HG02798 (cell line): ENCODE results near the gene CHGA.

ENCODE experiments used
- ATAC-seq: cut with Tn5 transposase; IDR thresholded peaks from one replicate; pipeline ENCODE4 v1.9.1; 2021; ENCODE audit warnings: mild to moderate bottlenecking; ENCODE audit not compliant: unreplicated experiment, poor library complexity

CHGA gene

DNA sequence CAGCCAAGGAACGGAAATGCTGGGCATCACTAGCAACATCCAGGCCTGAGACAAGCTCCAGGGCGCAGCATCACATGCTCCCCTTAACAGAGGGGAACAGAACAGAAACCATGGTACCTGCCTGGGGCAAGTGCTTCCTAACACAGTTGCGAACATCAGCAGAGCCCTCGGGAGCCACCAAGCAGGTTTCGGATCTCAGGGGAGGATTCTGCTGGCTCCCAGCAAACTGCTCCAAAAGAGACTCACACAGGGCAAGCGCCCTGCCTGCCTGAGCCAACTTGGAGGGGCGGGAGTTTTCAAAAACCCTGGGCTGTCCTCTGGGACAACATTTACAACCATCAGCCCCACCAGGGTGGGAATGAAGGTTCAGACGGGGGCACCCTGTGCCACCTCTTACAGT lies 19.6 kb downstream of the CHGA start:
- no peak for ATAC-seq

DNA sequence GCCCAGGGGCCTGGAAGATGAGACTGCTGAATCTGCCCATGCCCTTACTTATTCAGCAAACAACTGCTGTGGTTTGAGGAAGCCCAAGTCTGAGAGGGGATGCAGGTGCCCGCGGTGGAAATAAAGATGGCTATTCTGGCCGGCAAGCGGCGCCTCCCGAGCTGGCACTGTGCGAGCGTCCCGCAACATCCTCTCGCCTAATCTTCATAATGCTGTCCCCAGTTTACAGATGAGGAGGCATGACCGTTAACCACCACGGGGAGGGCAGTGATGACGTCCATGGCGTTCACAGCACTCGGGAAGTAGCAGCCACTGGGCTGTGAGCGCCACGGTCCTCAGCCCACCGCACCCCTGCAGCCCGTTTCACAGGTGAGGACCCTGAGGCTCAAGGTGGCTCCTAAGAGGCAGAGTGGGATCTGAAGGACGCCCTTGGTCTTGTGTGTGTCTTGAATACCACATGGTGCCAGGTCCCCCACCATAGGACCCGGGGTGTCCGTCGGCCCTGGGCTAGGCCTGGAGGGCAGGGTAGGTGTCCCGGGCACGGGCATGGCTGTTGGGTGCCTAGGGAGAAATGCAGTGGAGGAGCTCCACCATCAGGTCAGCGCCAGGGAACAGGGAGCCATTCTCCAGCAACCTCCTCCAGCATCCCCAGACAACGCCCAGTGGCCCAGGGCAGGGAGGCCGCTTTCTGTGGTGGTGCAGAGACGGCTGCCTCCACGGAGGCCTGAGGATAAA lies 20.2 kb downstream of the CHGA start:
- ATAC-seq: no peak

DNA sequence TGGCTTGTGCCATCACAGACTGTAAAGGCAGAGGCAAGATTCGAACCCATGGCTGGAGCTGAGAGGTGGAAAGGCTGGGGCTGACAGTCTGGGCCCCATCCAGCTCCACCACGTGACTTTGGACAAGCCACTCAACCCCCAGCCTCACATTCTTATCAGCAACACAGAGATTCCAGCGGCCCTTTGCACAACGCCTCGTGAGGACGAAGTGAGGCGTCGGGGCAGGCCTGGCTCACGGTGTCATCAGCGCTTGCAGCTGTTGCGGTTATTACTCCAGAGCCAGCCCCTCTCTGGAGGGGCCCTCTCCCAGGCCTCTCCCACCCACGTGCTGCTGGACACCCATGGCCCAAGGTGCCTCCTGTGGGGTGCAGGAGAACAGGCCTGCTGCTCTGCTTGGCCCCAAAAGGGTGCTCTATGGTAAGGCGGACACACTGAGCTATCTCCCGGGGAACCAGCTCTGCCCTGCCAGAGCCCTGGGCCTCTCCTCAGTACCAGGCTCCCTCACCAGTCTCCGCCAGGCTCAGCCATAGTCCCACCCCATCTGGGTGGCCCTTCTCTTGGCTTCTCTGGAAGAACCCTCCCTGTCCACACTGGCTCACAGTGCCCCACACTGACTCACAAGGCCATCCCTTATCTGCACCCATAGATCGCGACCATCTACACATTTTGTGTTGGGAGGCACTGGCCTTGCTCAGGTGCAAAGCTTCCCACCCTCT lies 21.1 kb downstream of the CHGA start:
- ATAC-seq: no peak

GRCh38 chr14:92944976-92945375 lies 22.0 kb downstream of the CHGA start:
- ATAC-seq: no peak

- ATAC-seq: no peak
Observed at GRCh38 chr14:92945544-92945943, 22.6 kb downstream of the CHGA start.

DNA sequence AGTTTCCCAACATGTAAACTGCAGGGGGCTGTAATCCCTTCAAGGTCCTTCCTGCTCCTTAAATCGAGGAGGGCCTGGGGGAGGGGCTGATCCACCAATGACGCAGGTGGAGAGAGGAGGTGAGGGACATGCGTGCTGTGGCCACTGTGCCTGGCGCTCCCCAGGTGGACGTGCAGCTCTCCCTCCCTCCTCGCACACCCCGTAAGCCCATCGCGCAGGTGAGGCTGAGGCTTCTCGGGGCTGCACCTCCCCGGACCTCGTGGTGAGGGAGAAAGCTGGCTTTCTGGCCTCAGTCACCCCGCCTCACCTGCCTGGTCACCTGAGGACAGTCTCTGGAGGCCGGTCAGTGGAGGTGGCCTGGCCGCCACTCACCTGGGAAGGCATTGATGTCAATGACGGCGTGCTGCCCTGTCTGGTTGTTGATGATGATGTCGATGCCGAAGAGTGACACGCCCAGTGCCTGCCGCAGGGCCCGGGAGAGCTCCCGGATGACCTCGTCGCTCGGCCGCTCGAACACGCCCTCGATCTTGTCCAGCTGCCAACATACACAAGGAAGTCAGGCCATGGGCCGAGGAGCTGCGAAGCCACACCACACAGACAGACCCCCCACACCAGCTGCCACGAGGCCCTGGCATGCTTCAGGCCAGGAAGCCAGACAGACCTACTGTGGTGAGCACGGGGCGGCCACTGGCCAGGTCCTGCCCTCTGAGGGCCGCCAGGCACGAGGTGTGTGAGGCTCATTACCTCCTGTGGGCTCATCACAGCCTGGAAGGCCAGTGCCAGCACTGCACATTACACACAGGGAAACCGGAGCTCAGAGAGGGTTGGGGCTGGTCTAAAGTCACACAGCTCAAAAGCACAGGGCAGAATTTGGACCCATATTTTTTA lies 23.3 kb downstream of the CHGA start:
- ATAC-seq: no peak

DNA sequence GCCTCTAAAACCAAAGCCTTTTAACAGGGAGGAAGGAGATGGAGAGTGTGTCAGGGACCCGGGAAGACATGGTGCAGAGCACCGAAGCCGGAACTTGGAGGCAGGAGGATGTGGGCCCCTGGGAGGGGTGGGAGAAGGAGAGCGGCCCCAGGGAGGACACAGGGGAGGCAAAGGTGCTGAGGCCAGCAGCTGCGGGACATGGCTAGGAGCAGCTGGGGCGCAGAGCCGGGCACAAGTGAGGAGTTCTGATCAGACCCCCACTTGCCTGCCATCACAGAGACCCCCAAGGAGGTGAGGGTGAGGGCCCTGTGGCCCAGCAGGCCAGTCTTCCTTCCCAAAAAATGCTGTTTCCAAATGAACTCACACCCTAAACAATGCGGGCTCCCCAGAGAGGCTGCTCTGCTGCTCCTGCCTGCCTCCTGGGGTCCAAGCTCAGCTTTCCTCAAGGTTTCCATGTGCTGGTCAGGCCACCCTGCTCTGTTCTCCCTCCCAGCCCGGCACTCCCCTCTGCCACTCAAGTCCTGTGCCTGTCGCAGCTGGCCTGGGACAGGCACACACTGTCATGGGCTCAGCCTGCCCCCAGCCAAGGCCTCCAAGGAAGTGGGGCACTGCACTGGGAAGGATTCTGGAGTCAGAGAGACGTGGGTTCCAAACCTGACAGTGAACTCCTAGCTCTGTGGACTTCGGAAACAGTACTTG lies 24.0 kb downstream of the CHGA start:
- no peak for ATAC-seq

DNA sequence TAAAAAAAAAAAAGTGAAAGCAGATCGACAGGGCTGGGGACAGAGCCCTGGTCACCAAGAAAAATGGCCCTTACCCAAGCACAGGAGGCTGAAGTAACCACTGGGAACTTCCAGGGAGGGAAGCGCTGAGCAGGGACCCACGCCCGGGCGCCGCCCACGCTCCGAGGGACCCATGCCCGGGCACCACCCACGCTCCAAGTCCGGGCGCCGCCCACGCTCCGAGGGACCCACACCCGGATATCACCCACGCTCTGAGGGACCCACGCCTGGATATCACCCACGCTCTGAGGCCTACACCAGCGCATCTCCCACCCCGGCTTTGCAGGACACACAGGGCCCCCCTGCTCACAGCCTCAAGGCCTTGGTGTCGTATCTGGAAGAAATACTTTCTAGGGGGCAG lies 25.7 kb downstream of the CHGA start:
- ATAC-seq: no peak

DNA sequence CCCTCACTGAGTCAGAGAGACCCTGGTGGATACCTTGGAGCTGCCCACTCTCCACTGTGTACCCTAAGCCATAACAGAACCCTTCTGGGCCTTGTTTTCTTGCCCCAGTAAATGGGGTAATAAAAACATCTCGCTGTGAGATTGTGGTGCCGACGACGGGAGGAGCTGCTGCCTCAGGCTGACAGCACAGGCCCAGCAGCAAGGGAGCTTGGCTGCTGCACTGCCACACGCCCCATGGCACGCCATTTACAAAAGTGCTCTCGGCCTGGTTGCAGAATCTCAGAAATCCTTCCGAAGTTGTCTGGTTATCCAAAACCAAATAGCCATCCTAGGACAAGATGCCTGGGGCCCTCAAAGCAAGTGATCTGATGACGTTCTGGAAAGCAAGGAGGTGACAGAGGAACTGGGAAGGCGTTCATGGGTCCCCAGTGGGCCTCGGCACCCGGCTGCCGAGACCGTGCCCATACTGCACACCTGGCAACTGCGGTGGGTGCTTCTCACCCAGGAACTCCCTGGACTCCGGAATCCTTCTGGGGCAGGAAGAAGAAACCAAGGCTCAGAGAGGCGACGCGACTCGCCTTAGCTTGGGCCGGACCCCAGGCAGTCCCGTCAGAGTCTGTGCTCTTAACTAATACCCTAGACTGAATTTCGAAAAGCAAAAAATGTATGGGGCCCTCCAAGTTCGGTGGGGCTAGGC lies 26.7 kb downstream of the CHGA start:
- no peak for ATAC-seq

- no peak for ATAC-seq
Observed at GRCh38 chr14:92950193-92950540, 27.2 kb downstream of the CHGA start.

DNA sequence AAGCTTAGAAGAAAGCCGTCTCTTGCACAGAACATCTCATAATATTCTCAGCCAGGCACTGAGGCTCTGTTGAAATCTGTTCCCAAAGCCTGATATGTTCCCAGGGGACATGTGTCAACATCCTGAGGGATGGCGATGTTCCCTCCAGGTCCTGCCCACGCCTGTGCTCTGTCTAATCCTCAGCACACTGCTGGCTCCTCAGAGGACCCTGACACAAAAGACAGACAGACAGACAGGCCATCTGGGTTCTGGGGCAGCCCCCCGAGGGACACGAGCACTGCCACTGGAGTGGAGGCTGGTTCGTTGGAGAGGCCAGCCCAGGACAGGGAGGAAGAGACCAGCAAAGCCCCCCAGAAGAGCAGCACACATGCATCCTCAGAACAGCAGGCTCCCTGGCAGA lies 27.8 kb downstream of the CHGA start:
- ATAC-seq: no peak

GRCh38 chr14:92951261-92951660 lies 28.3 kb downstream of the CHGA start:
- no peak for ATAC-seq

- ATAC-seq: peak; percentile 83
Observed at GRCh38 chr14:92951912-92952471, 29.0 kb downstream of the CHGA start.

DNA sequence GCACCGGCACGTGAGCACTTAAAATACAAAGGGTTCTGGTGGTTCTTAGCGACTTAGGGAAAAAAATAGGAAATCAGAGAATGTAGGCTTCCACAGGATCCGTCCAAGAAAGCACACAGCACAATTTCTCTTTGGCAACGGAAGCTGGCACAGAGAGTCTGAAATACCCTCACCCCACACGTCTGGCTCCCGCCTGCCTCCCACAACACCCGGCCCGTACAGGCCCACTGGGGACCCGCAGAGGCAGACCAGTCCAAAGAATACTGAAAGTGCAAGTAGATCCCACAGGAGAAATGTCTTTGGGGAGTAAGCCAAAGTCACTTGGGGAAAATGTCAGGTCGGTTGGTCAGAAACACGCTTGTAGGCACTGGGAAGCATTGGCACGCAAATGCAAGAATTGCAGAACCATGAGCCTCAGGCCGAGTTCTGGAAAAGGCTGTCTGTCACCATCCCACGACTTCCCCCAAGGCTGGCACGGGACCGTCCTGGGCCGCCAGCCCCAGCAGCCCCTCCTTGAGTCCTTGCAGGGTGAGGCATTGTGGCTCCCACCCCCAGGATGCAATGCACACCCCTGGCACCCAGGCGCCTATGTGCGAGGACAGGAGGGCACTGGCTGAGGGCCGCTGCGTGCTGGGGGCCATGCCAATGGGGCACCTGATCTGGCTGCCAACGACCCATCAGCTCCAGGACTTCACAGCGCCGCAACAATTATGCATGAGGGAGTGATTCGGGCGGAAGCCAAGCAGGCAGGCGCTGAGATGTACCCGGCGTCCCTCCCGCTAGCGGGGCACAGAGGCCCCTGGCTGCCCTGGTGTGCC lies 29.7 kb downstream of the CHGA start:
- no peak for ATAC-seq

DNA sequence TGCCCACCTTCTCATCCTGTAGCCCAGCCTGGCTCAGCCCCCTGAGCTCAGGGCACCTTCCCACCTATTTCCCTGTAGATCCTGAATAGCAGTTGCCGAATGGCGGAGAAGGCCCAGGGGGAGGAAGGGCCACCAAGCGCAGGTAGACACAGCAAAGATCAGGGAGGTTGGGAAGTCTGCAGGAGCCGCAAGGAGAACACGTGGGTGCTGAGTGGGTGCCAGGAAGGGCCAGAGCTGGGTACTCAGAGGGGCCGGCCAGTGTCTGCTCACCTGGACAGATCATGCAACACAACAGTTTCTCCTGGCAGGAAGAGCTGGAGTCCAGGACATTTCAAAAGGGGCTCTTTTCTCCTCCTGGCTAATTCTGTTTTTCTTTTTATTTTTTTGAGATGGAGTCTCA lies 30.6 kb downstream of the CHGA start:
- no peak for ATAC-seq

DNA sequence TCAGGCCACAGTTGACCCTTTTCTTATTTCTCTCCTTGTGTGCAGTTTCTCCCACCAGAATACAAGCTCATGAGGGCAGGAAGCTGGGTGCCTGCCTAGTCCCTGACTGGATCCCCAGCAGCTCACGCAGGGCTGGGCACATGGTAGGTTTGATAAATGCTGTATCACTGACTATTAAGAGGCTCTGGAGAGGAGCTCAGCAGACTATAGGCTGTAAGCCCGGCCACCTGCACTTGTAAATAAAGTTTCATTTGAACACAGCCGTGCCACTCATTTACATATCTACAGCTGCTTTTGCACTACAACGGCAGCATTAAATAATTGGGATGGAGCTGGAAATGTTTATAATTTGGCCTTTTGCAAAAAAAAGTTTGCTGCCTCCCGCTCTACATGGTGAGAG lies 32.0 kb downstream of the CHGA start:
- ATAC-seq: no peak

- no peak for ATAC-seq
Observed at GRCh38 chr14:92955381-92955780, 32.4 kb downstream of the CHGA start.

- no peak for ATAC-seq
Observed at GRCh38 chr14:92956961-92957360, 34.0 kb downstream of the CHGA start.
